NCI-H526 (cell line): ENCODE data around the gene RAPGEF5.

Source experiments
- DNase-seq, 2 experiments: peaks; one replicate each; lab custom pipeline; 2025; lab: John Stamatoyannopoulos, UW

RAPGEF5 gene

DNA sequence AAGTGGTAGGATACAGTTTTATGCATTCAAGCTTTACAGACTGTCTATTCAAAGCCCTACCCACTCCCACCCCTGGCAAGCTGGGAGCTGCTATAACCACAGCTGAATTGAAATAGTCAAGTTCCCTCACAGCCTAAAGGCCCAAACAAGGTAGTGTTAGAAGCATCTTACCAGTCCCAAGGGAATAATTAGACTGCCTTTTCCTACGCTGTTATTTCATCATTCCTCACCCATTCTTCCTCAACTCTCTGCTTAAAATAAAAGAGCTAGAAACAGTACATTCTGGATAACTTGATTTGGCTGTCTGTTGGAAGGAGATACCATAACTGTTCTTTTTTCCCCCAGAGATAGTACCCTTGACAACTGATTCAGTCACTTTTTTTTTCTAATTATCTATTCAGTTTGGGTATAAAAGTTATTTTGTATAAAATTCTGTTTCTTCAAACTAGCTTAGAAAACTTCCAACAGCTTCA, 54.0 kb downstream of the RAPGEF5 start:
- peak in 1 of 2 experiments; percentile 16 for DNase-seq

- DNase-seq, result no peak
These were observed 54.8 kb downstream of the RAPGEF5 start for GRCh38 chr7:22302193-22302592.

- DNase-seq, result no peak
These were observed 55.2 kb downstream of the RAPGEF5 start for GRCh38 chr7:22301790-22302189.

DNA sequence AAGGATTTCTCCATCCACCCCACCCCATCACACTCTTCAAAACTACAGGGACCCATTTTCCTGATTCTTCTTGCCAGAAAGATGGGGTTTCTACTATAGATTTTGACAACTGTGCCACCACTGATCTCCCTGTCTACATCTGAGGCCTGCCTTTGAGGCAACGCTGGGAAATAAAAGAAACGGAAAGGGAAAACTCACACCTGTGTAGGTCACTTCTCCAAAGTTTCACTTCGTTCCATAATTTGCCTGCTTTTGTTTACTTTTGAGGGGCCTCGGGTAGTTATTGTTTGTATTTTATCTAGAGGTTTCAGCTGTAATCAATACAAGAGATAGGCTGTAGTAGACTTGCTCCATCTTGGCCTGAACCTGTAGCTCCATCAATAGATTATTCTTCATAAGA, 56.1 kb downstream of the RAPGEF5 start:
- no peak for DNase-seq

DNA sequence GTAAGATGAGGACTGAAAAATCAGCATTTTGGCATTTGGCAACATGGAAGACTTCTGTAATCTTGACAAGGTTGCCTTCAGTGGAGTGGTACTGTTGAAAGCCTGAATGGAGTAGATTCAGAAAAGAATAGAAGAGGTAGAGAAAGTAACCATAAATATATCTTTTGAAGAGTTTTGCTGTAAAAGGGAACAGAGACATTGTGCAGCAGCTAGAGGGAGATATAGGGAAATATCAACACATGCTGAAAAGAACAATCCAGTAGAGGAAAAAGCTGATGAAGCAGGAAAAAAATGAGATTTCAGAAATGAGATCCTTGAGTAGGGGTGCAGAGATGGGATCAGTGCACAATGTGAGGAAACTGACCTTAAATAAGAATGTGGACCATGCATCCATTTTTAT, 60.0 kb downstream of the RAPGEF5 start:
- no peak for DNase-seq

- no peak for DNase-seq
These were observed 60.7 kb downstream of the RAPGEF5 start for GRCh38 chr7:22296265-22296566.

DNA sequence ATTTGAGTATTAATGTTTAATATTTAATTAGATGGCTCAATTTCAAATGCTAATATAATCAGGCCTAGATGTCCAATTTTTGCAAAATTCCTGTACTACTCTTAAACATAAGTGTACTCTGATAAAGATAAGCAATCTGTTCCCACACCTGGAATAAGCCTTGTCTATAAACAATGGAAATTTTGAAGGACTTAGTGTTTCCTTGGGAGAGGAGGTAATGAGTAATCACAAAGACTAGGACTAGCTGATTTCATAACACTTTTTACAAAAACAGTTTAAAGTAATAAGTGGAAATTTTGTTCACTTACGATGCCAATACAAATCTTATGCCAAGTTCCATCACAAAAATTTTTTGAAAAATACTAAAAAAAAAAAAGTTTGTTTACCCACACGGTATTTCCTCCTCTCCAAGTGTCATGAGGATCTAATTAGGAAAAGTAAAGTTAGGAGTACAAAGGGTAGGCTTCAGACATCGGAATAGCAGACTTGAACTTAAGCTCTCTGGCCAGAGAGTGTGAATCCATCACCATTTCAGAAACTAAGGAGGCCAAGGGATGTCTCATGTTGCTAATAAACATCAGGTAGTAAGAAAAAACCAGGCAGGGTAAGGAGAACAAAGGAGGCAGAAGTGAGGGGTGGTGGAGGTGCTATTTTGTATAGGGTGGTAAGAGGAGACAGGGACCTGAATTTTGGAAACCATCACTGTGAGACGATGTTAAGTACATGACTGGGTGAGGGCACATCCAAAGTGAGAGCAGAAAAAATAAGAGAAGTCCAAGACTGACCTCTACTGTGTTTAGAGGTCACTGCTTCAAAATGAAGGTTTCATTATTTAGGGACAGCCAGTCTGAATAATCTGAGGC, 61.3 kb downstream of the RAPGEF5 start:
- DNase-seq, result no peak

- no peak for DNase-seq
These were observed 64.4 kb downstream of the RAPGEF5 start for GRCh38 chr7:22292531-22292930.

GRCh38 chr7:22291977-22292376, 65.0 kb downstream of the RAPGEF5 start:
- DNase-seq, result no peak

DNA sequence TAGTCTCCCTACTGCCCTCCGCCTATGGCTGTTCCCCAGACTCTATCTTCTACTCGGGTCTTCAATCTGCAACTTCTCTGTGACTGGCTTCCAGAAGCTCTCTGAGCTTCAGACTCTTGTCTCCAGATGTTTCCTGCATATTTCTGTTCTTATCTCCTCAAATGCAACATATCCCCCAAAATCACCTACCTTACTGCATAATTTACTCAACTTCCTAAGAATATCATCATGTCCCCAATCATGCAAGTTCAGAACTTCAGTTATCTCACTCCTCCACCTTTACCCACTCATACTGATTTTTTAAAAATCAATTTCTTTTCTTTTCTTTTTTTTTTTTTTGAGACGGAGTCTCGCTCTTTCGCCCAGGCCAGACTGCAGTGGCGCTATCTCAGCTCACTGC, 68.8 kb downstream of the RAPGEF5 start:
- DNase-seq, result no peak

GRCh38 chr7:22287412-22287811, 69.5 kb downstream of the RAPGEF5 start:
- no peak for DNase-seq

DNA sequence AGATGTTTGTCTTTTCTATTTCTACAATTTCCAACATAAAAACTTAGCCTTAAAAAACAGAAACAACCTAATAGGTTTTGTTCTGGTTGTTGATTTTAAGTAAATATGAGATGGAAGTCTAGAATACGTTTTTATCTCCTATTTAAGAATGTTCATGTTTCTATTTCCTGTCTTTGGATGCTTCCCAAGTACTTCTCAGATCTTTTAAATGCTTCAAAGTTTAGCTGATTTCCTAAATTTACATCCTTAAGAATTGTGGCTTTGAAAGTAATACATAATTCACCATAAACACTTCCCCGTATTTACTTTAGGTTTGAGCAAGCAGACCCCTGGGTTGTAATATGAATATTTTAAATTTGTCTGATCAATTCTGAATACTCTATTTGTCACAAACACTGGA, 70.5 kb downstream of the RAPGEF5 start:
- no peak for DNase-seq

GRCh38 chr7:22281481-22281880, 75.5 kb downstream of the RAPGEF5 start:
- DNase-seq, result no peak

DNA sequence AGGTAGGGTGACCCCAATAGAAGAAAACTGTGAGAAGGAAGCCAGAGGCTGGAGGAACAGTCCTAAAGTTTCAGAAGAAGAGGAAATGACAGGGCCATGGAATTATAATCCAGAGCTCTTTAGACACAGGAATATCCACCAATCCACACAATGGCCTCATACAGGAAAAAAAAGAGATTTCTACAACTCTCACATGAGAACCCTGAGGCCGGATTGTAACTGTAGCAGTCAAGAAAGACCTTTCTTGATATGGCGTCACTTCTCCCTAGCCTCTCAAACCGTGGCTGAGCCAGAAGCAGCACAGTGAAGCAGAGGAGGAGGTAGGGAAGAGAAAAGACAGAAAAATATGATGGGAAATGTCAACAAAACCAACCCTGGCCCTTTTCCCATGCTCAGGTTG, 76.9 kb downstream of the RAPGEF5 start:
- DNase-seq, result no peak

DNA sequence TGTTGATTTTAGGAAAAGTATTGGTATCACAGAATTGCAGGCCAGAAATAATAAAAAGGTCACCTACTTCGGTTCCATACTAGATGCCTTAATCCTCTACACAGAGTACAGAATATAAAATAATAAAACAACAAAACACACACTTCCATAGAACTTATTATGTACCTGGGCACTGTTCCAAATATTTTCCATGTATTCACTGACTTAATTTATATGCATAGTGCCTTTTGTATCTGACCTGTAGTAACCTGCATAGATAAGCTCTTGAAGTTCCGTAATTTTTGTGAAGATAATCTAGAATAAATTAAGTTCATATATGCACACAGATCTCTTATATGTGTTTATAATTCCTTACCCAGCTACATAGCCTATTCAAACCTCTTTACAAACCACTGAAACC, 78.3 kb downstream of the RAPGEF5 start:
- no peak for DNase-seq

- no peak for DNase-seq
These were observed 79.6 kb downstream of the RAPGEF5 start for GRCh38 chr7:22277375-22277774.

DNA sequence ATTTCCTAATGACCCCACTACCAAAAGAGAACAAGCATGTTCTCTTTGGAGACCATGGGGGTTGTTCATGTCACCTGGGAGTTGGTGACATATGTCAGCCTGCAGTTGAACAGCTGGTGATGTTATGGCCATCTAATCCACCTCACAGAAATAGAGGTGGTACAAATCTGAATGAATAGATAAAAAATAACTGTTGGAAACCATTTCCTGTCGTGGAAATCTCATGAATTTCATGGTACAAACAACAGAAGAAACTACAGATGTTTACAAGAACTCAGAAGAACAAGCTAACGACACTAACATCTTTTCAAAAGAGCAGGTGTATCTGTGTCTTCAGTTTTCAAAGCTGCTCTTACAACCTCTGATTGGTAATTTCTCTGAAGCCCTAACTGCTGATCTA, 81.3 kb downstream of the RAPGEF5 start:
- DNase-seq, result no peak

- DNase-seq, result no peak
These were observed 85.6 kb downstream of the RAPGEF5 start for GRCh38 chr7:22271311-22271710.

DNA sequence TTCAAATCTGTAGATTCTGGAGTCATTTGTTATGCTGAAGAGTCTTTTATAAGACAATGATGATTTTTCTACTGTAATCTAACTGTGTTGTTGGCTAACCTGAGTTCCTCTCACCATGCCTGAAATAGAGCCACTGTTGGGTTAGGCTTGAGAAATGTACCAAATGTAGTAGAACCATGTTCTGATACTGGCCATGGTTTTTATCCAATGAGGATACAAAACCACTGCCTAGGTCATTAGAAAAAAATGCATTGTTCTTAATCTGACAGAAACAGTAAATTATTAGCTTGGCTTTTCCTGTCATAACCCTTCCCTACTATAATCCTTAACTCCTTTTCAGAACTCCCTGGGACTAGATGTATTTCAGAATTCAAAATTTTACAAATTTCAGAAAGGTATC, 86.6 kb downstream of the RAPGEF5 start:
- no peak for DNase-seq

- peak; percentile 59 to 70 for DNase-seq
These were observed 87.0 kb downstream of the RAPGEF5 start for GRCh38 chr7:22269963-22270362.

GRCh38 chr7:22268884-22269421, 88.0 kb downstream of the RAPGEF5 start:
- peak; percentile 29 to 50 for DNase-seq

DNA sequence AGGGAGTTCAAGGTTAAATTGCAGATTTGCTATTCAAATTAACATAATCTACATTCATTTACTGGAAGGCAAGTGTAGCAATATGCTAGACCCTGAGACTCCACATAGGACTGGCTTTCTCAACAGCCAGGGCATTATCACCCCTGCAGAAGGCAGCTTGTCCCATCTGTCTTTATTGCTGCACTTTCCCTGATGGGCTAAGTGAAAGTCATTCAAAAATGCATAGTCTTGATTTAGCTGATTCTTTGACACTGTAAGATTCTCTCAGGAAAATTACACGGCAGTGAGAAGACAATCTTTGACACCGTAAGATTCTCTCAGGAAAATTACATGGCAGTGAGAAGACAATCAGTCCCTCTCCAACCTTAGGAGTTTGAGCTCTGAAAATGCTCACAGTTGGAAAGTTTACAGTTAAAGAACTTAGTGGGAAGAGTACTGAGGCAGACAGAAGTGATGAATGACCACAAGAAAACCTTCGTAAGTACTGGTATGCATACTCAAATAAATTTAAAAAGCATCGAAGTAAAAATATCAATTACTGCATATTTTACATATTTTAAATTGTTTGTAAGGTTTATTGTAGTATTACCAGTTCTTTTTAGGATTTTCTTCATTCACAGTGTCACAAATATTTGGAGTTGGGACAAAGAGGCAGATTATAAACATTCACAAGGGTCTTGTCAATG, 88.9 kb downstream of the RAPGEF5 start:
- DNase-seq, result peak in 1 of 2 experiments; percentile 57

- no peak for DNase-seq
These were observed 94.4 kb downstream of the RAPGEF5 start for GRCh38 chr7:22262538-22262937.
